H1 (cell line): ENCODE data around the gene PCDHA10. TPM values are rescaled to one million over a fixed set of nuclear protein-coding genes. Genes with fewer than 3 reads are reported as not detected.

Source experiments
- CTCF ChIA-PET: fragments of 300-600 bp; sonication (Branson Sonifier 250); formaldehyde crosslinking; loops from one replicate; lab custom pipeline; 2021; ENCODE audit not compliant: partially characterized antibody; lab: Charles Lee
- POLR2A ChIA-PET: fragments of 300-600 bp; sonication (Branson Sonifier 250); formaldehyde crosslinking; loops from one replicate; lab custom pipeline; 2021; ENCODE audit warnings: inconsistent platforms; ENCODE audit not compliant: partially characterized antibody; lab: Charles Lee
- DNase-seq, 2 experiments: peaks; one replicate each; pipeline versions ENCODE4 v3.0.0 to v3.0.0-alpha.2; 2010 to 2022; ENCODE audit warnings: low spot score in 2 of 2, low read depth in 1 of 2, mixed read lengths in 1 of 2
- FAIRE-seq: peaks from 2 replicates; lab custom pipeline; 2011; peaks lifted over from hg19 to GRCh38; lab: Jason Lieb, UNC
- H2AFZ ChIP-seq: 2 replicates; pipeline ENCODE4 v1.8.1; 2012; ENCODE audit warnings: low read length, inconsistent platforms
- H2AK5ac ChIP-seq: 2 replicates; pipeline ENCODE4 v1.6.1; 2013; ENCODE audit warnings: low read depth, low read length
- H2BK120ac ChIP-seq: replicated peaks from 2 replicates; pipeline ENCODE3; 2013; ENCODE audit warnings: low read depth, low read length, inconsistent platforms
- H2BK12ac ChIP-seq: 2 replicates; pipeline ENCODE4 v1.6.1; 2013; ENCODE audit warnings: low read depth, low read length
- H2BK15ac ChIP-seq: 2 replicates; pipeline ENCODE4 v1.6.1; 2013; ENCODE audit warnings: low read length
- H2BK20ac ChIP-seq: 2 replicates; pipeline ENCODE4 v1.6.1; 2013; ENCODE audit warnings: low read length
- H2BK5ac ChIP-seq: 2 replicates; pipeline ENCODE4 v1.6.1; 2013; ENCODE audit warnings: low read depth, low read length
- H3K14ac ChIP-seq: 2 replicates; pipeline ENCODE4 v1.6.1; 2013; ENCODE audit warnings: inconsistent platforms; ENCODE audit not compliant: insufficient read length
- H3K18ac ChIP-seq: 2 replicates; pipeline ENCODE4 v1.6.1; 2013; ENCODE audit warnings: low read length; ENCODE audit errors: extremely low read depth
- H3K23ac ChIP-seq: 2 replicates; pipeline ENCODE4 v1.6.1; 2013; ENCODE audit warnings: inconsistent platforms; ENCODE audit not compliant: insufficient read length
- H3K23me2 ChIP-seq: 2 replicates; pipeline ENCODE4 v1.6.1; 2013; ENCODE audit warnings: low read depth, low read length
- H3K27ac ChIP-seq: 2 replicates; pipeline ENCODE4 v1.6.1; 2011; ENCODE audit warnings: low read depth, low read length, inconsistent platforms
- H3K27me3 ChIP-seq, 4 experiments: replicated peaks in 1 of 4; 1 replicate in 1 of 4; 2 replicates in 3 of 4; pipeline versions ENCODE4 v1.6.1 to v1.8.1; 2011 to 2013; ENCODE audit warnings: low read length in 3 of 4, mild to moderate bottlenecking in 3 of 4, inconsistent platforms in 2 of 4, mixed read lengths in 2 of 4, moderate library complexity in 1 of 4; ENCODE audit not compliant: control insufficient read depth in 3 of 4, insufficient read depth in 3 of 4; ENCODE audit errors: extremely low read depth in 1 of 4
- H3K36me3 ChIP-seq, 4 experiments: 2 replicates each; pipeline versions ENCODE4 v1.6.1 to v1.8.1; 2011 to 2013; ENCODE audit warnings: mild to moderate bottlenecking in 4 of 4, low read length in 3 of 4, moderate library complexity in 2 of 4, control low read depth in 1 of 4, inconsistent platforms in 1 of 4; ENCODE audit not compliant: insufficient read depth in 4 of 4, control insufficient read depth in 2 of 4
- H3K4ac ChIP-seq: replicated peaks from 2 replicates; pipeline ENCODE3; 2013; ENCODE audit warnings: low read length, low read depth, mixed read lengths, inconsistent platforms; ENCODE audit not compliant: insufficient read length
- H3K4me1 ChIP-seq, 4 experiments: replicated peaks in 1 of 4; 1 replicate in 1 of 4; 2 replicates in 3 of 4; pipeline versions ENCODE4 v1.6.1 to v1.8.1; 2011 to 2013; ENCODE audit warnings: low read length in 3 of 4, inconsistent platforms in 2 of 4, mixed read lengths in 1 of 4; ENCODE audit not compliant: insufficient read depth in 4 of 4, control insufficient read depth in 3 of 4
- H3K4me2 ChIP-seq, 2 experiments: 2 replicates each; pipeline versions ENCODE4 v1.6.1 to v1.8.1; 2011 to 2013; ENCODE audit warnings: low read depth in 2 of 2, low read length in 2 of 2, control low read depth in 1 of 2, inconsistent platforms in 1 of 2, mild to moderate bottlenecking in 1 of 2; ENCODE audit not compliant: insufficient read depth in 1 of 2
- H3K4me3 ChIP-seq, 4 experiments: fragments of 200-600, 300-600 bp in 1 of 4; sonication (generic), shearing (Covaris generic), sonication (Bioruptor Twin) in 1 of 4; 2 replicates each; pipeline versions ENCODE4 v1.5.1 to v1.8.1; 2011 to 2016; ENCODE audit warnings: low read length in 4 of 4, low read depth in 3 of 4, control low read depth in 2 of 4, inconsistent platforms in 2 of 4, mild to moderate bottlenecking in 2 of 4, mixed read lengths in 1 of 4, moderate library complexity in 1 of 4; ENCODE audit not compliant: insufficient read depth in 2 of 4; ENCODE audit errors: extremely low read depth in 1 of 4
- H3K56ac ChIP-seq: replicated peaks from 2 replicates; pipeline ENCODE3; 2013; ENCODE audit warnings: low read depth, mild to moderate bottlenecking, mixed read lengths, low read length, inconsistent platforms; ENCODE audit not compliant: insufficient read length
- H3K79me1 ChIP-seq: 2 replicates; pipeline ENCODE4 v1.6.1; 2013; ENCODE audit warnings: low read depth, low read length, control low read depth
- H3K79me2 ChIP-seq, 2 experiments: 2 replicates each; pipeline versions ENCODE4 v1.6.1 to v1.8.1; 2012 to 2013; ENCODE audit warnings: low read length in 2 of 2, mild to moderate bottlenecking in 2 of 2, inconsistent platforms in 1 of 2; ENCODE audit not compliant: insufficient read depth in 2 of 2, control insufficient read depth in 1 of 2
- H3K9ac ChIP-seq, 4 experiments: replicated peaks in 1 of 4; 1 replicate in 1 of 4; 2 replicates in 3 of 4; pipeline versions ENCODE4 v1.6.1 to v1.8.1; 2011 to 2013; ENCODE audit warnings: low read depth in 3 of 4, low read length in 3 of 4, control low read depth in 2 of 4, mild to moderate bottlenecking in 2 of 4, moderate library complexity in 2 of 4, inconsistent platforms in 1 of 4; ENCODE audit errors: extremely low read depth in 1 of 4
- H3K9me3 ChIP-seq, 2 experiments: 2 replicates each; pipeline versions ENCODE4 v1.6.1 to v1.8.1; 2012 to 2013; ENCODE audit warnings: mild to moderate bottlenecking in 2 of 2, moderate library complexity in 2 of 2, control low read depth in 1 of 2, inconsistent platforms in 1 of 2, low read depth in 1 of 2, low read length in 1 of 2, mixed read lengths in 1 of 2; ENCODE audit not compliant: insufficient read depth in 2 of 2
- H4K20me1 ChIP-seq, 2 experiments: replicated peaks in 1 of 2; 2 replicates each; pipeline versions ENCODE3 to v1.8.1; 2011 to 2013; ENCODE audit warnings: inconsistent platforms in 2 of 2, low read length in 2 of 2, mild to moderate bottlenecking in 1 of 2; ENCODE audit not compliant: insufficient read depth in 2 of 2, control insufficient read depth in 1 of 2
- H4K5ac ChIP-seq: 2 replicates; pipeline ENCODE4 v1.6.1; 2013; ENCODE audit warnings: low read length, low read depth, mixed read lengths, inconsistent platforms; ENCODE audit not compliant: insufficient read length
- H4K8ac ChIP-seq: 2 replicates; pipeline ENCODE4 v1.8.0; 2013; ENCODE audit warnings: mild to moderate bottlenecking, moderate library complexity, low read length, inconsistent platforms; ENCODE audit not compliant: insufficient read depth; ENCODE audit errors: extremely low read depth
- H4K91ac ChIP-seq: replicated peaks from 2 replicates; pipeline ENCODE3; 2013; ENCODE audit warnings: low read length, mixed read lengths, inconsistent platforms; ENCODE audit not compliant: insufficient read length
- BACH1 ChIP-seq: IDR thresholded peaks from 2 replicates; pipeline ENCODE4 v1.6.1; 2012; ENCODE audit warnings: low read length, improper control_type of control experiment
- RAD21 ChIP-seq, 2 experiments: IDR thresholded peaks in 1 of 2; conservative IDR thresholded peaks in 1 of 2; 2 replicates each; pipeline ENCODE4 v1.6.1; 2011; ENCODE audit warnings: low read depth in 2 of 2, low read length in 2 of 2, improper control_type of control experiment in 1 of 2, inconsistent platforms in 1 of 2, mild to moderate bottlenecking in 1 of 2, moderate library complexity in 1 of 2
- SRF ChIP-seq: IDR thresholded peaks from 2 replicates; pipeline ENCODE4 v1.6.1; 2011; ENCODE audit warnings: mild to moderate bottlenecking, low read depth, low read length, moderate library complexity
- WGBS, 2 experiments: shearing (Covaris generic) in 1 of 2; methylation state at CpG; one replicate each; pipeline versions ENCODE4 v1.1.6 to v1.1.7; 2013 to 2015; ENCODE audit warnings: low lambda C conversion rate in 2 of 2, mixed read lengths in 2 of 2, inconsistent platforms in 1 of 2, low coverage in 1 of 2, missing lambda C conversion rate in 1 of 2; ENCODE audit not compliant: insufficient replicate concordance in 2 of 2, insufficient coverage in 1 of 2, insufficient read length in 1 of 2; ENCODE audit errors: extremely low coverage in 1 of 2, missing lambda C conversion rate in 1 of 2; 5-methylcytosine and 5-hydroxymethylcytosine counted together
- long read RNA-seq, 2 experiments: library from RNA in 1 of 2; library from capped mRNA in 1 of 2; stranded (forward); transcript quantifications; one replicate each; pipeline ENCODE4 v2.0.0, GENCODE V29; 2021; ENCODE audit warnings: inconsistent platforms in 1 of 2
- polyA minus RNA-seq, 3 experiments: library from RNA; depleted of rRNA, polyadenylated mRNA; stranded (reverse); fragments of >200 nt; gene quantifications; 1 replicate in 2 of 3; 2 replicates in 1 of 3; pipeline ENCODE4 v1.2.3, GENCODE V29; 2011
- polyA plus RNA-seq, 7 experiments: library from polyadenylated mRNA; depleted of rRNA in 3 of 7; stranded (reverse) in 5 of 7; unstranded in 2 of 7; fragments of >200 nt in 5 of 7; fragments of 200-250 nt in 2 of 7; gene quantifications; 1 replicate in 5 of 7; 2 replicates in 1 of 7; 4 replicates in 1 of 7; pipeline versions ENCODE4 v1.2.1 to v1.2.3, GENCODE V29; 2011 to 2013; ENCODE audit warnings: missing spikeins in 2 of 7, mixed read lengths in 2 of 7
- total RNA-seq: library from RNA; stranded (reverse); fragmentation: NEBNext Ultra II Directional; extraction: Animal tissue kit (Norgen Biotek cat#: 25700); gene quantifications from 2 replicates; pipeline ENCODE4 v1.2.1, GENCODE V29; 2021

Gene PCDHA10, protein sequence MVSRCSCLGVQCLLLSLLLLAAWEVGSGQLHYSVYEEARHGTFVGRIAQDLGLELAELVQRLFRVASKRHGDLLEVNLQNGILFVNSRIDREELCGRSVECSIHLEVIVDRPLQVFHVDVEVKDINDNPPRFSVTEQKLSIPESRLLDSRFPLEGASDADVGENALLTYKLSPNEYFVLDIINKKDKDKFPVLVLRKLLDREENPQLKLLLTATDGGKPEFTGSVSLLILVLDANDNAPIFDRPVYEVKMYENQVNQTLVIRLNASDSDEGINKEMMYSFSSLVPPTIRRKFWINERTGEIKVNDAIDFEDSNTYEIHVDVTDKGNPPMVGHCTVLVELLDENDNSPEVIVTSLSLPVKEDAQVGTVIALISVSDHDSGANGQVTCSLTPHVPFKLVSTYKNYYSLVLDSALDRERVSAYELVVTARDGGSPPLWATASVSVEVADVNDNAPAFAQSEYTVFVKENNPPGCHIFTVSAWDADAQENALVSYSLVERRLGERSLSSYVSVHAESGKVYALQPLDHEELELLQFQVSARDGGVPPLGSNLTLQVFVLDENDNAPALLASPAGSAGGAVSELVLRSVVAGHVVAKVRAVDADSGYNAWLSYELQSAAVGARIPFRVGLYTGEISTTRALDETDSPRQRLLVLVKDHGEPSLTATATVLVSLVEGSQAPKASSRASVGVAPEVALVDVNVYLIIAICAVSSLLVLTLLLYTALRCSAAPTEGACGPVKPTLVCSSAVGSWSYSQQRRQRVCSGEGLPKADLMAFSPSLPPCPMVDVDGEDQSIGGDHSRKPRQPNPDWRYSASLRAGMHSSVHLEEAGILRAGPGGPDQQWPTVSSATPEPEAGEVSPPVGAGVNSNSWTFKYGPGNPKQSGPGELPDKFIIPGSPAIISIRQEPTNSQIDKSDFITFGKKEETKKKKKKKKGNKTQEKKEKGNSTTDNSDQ
- 5.4 and 5.5 TPM in 2 replicates for total RNA-seq
- 2.8 TPM in 2 replicates for polyA plus RNA-seq (2011; rRNA removed)
- 2.9 TPM for polyA plus RNA-seq (2011; cell fraction: cytosol; rRNA removed)
- 4.8 TPM for polyA plus RNA-seq (2011; cell fraction: nucleus; rRNA removed)
- 2.5 to 3.6 TPM (median 3.2 TPM) in 4 replicates for polyA plus RNA-seq (2012, experiment 1 of 2)
- 0.35 TPM for polyA plus RNA-seq (2012, experiment 2 of 2)
- 4.3 TPM for polyA plus RNA-seq (2013, experiment 1 of 2)
- 3.9 TPM for polyA plus RNA-seq (2013, experiment 2 of 2)
- polyA minus RNA-seq (2011; rRNA and poly(A)+ RNA removed): 4.6 and 7.1 TPM in 2 replicates
- 4.3 TPM for polyA minus RNA-seq (2011; cell fraction: cytosol; rRNA and poly(A)+ RNA removed)
- polyA minus RNA-seq (2011; cell fraction: nucleus; rRNA and poly(A)+ RNA removed): 8.7 TPM
- long read RNA-seq, experiment 1, full-length matches to known transcripts: 3 of 3 reads
- long read RNA-seq, experiment 1, partial matches to known transcripts: 0 of 3 reads
- long read RNA-seq, experiment 1, other reads (novel, unspliced or antisense): 0 of 3 reads
- long read RNA-seq, experiment 2: 0 reads

- FAIRE-seq (no peak), DNase-seq (no peak)
- Histone ChIP-seq H3K4me2 (peak within 1 kb of the TSS; percentile 67 to 69), H2AK5ac (no peak within 1 kb of the TSS), H2BK5ac (no peak within 1 kb of the TSS), H4K8ac (peak within 1 kb of the TSS; percentile 35; the same call in 1 of the 2 replicates), H3K56ac (no peak within 1 kb of the TSS), H3K36me3 (peaks cover 0 to 6% (median 0%) of the 10 kb centered on the region in 4 experiments; a peak in 1 of 8 replicates), H3K23me2 (no peaks in the 10 kb centered on the region), H3K9ac (peak within 1 kb of the TSS; percentile 62 to 85 (median 72); a peak in 6 of 7 replicates), H3K27me3 (no peaks in the 10 kb centered on the region), H4K5ac (no peak within 1 kb of the TSS), H3K4ac (no peak within 1 kb of the TSS), H3K23ac (no peak within 1 kb of the TSS), H2BK15ac (no peak within 1 kb of the TSS), H3K4me3 (peak within 1 kb of the TSS; percentile 67 to 83 (median 72)), H4K20me1 (no peaks in the 10 kb centered on the region), H3K9me3 (peaks cover 0 to 13% of the 10 kb centered on the region in 2 experiments; a peak in 1 of 4 replicates), H3K79me2 (no peaks in the 10 kb centered on the region), H2BK12ac (no peak within 1 kb of the TSS), H3K4me1 (no peaks in the 10 kb centered on the region), H4K91ac (no peak within 1 kb of the TSS), H2BK120ac (no peak within 1 kb of the TSS), H2AFZ (peak within 1 kb of the TSS; percentile 95), H3K79me1 (no peaks in the 10 kb centered on the region), H2BK20ac (no peak within 1 kb of the TSS), H3K18ac (no peak within 1 kb of the TSS), H3K27ac (no peak within 1 kb of the TSS; the same call in 1 of the 2 replicates), H3K14ac (no peak within 1 kb of the TSS)
- 11% methylated on average over 36 of the region's 44 CpGs; no CpG with 5 or more reads in 1 of the 2 experiments for WGBS, 2 experiments
- POLR2A ChIA-PET: interaction anchor here (1.2 to 2.1 kb wide), 4 partner anchors 14 to 184 kb away, joined by 3 to 7 read pairs (median 6); no protein-coding TSS in a partner anchor
- CTCF ChIA-PET: interaction anchor here (0.6 to 3.4 kb wide), 37 partner anchors 9 to 335 kb away, joined by 3 to 23 read pairs (median 4); partner anchors contain the start of genes DND1, PCDHA11, PCDHA12 and PCDHA4
- TF ChIP-seq RAD21 (IDR thresholded peaks at IDR 0.05 in 1 of 2, conservative IDR thresholded peaks at IDR 0.05 in 1 of 2; ENCODE audit: low read depth in 2 of 2, low read length in 2 of 2): peak; percentile 45 to 57; a peak in 3 of 4 replicates
- no peak for TF ChIP-seq BACH1
- no peak for TF ChIP-seq SRF
Measured at GRCh38 chr5:140855772-140856674, at the start of gene PCDHA10. Gene PCDHA10, plus strand, starts transcription at chr5:140855897. Its CDS starts 152 bp downstream, at chr5:140856049.
